Trophoblast cell (in vitro differentiated cells and primary cell): Measurements from ENCODE around the gene HBE1.
"Not testable (repeated sequence)": the region's sequence is repeated elsewhere in the genome, so short reads cannot be mapped to it uniquely, and the experiment has no call there.

Source experiments
- DNase-seq, 2 donors: peaks; one replicate each; pipeline ENCODE4 v3.0.0-alpha.2; 2016
- H2AFZ ChIP-seq: 2 replicates; pipeline ENCODE4 v1.6.1; 2013; ENCODE audit warnings: low read length, moderate library complexity, mild to moderate bottlenecking; ENCODE audit not compliant: insufficient read depth, poor library complexity
- H2AK5ac ChIP-seq: 2 replicates; pipeline ENCODE4 v1.6.1; 2013; ENCODE audit warnings: mild to moderate bottlenecking, low read length
- H2BK120ac ChIP-seq: 2 replicates; pipeline ENCODE4 v1.6.1; 2013; ENCODE audit warnings: low read length, mild to moderate bottlenecking, moderate library complexity; ENCODE audit not compliant: insufficient read depth, poor library complexity
- H2BK12ac ChIP-seq: 2 replicates; pipeline ENCODE4 v1.6.1; 2013; ENCODE audit warnings: mild to moderate bottlenecking, low read length, moderate library complexity
- H2BK5ac ChIP-seq: 2 replicates; pipeline ENCODE4 v1.6.1; 2013; ENCODE audit warnings: low read length, low read depth, moderate library complexity, mild to moderate bottlenecking; ENCODE audit not compliant: poor library complexity
- H3K14ac ChIP-seq: 2 replicates; pipeline ENCODE4 v1.6.1; 2013; ENCODE audit warnings: mild to moderate bottlenecking, low read length
- H3K18ac ChIP-seq: 2 replicates; pipeline ENCODE4 v1.6.1; 2013; ENCODE audit warnings: mild to moderate bottlenecking, low read length
- H3K23ac ChIP-seq: 2 replicates; pipeline ENCODE4 v1.6.1; 2013; ENCODE audit warnings: low read length
- H3K27ac ChIP-seq: 2 replicates; pipeline ENCODE4 v1.5.1; 2013; ENCODE audit warnings: low read depth, mild to moderate bottlenecking, inconsistent platforms, low read length, moderate library complexity
- H3K27me3 ChIP-seq: 2 replicates; pipeline ENCODE4 v1.6.1; 2013; ENCODE audit warnings: inconsistent platforms, mild to moderate bottlenecking, low read length, moderate library complexity; ENCODE audit not compliant: insufficient read depth
- H3K36me3 ChIP-seq, 2 experiments: 1 replicate in 1 of 2; 2 replicates in 1 of 2; pipeline ENCODE4 v1.6.1; 2013; ENCODE audit warnings: low read length in 2 of 2, mild to moderate bottlenecking in 2 of 2, moderate library complexity in 1 of 2; ENCODE audit not compliant: insufficient read depth in 2 of 2, control insufficient read depth in 1 of 2
- H3K4ac ChIP-seq: 2 replicates; pipeline ENCODE4 v1.6.1; 2013; ENCODE audit warnings: low read depth, mild to moderate bottlenecking, low read length, moderate library complexity
- H3K4me1 ChIP-seq, 2 experiments: 1 replicate in 1 of 2; 2 replicates in 1 of 2; pipeline ENCODE4 v1.6.1; 2013; ENCODE audit warnings: low read length in 2 of 2, mild to moderate bottlenecking in 2 of 2, moderate library complexity in 1 of 2; ENCODE audit not compliant: insufficient read depth in 2 of 2, control insufficient read depth in 1 of 2
- H3K4me2 ChIP-seq: 2 replicates; pipeline ENCODE4 v1.6.1; 2013; ENCODE audit warnings: inconsistent platforms, mild to moderate bottlenecking, low read length, moderate library complexity
- H3K4me3 ChIP-seq: 2 replicates; pipeline ENCODE4 v1.5.1; 2013; ENCODE audit warnings: mild to moderate bottlenecking, low read depth, low read length, inconsistent platforms
- H3K79me1 ChIP-seq: one replicate; pipeline ENCODE4 v1.6.1; 2013; ENCODE audit warnings: low read length
- H3K79me2 ChIP-seq: 2 replicates; pipeline ENCODE4 v1.6.1; 2013; ENCODE audit warnings: low read length, mild to moderate bottlenecking; ENCODE audit not compliant: control insufficient read depth, insufficient read depth, poor library complexity
- H3K9ac ChIP-seq: 2 replicates; pipeline ENCODE4 v1.6.1; 2013; ENCODE audit warnings: mild to moderate bottlenecking, low read length
- H3K9me3 ChIP-seq: 2 replicates; pipeline ENCODE4 v1.6.1; 2013; ENCODE audit warnings: low read depth, mild to moderate bottlenecking, control low read depth, inconsistent platforms, low read length; ENCODE audit not compliant: insufficient read depth
- H4K12ac ChIP-seq: 2 replicates; pipeline ENCODE4 v1.6.1; 2013; ENCODE audit warnings: low read depth, mild to moderate bottlenecking, low read length, moderate library complexity
- H4K8ac ChIP-seq: 2 replicates; pipeline ENCODE4 v1.6.1; 2013; ENCODE audit warnings: low read depth, mild to moderate bottlenecking, low read length, moderate library complexity
- H4K91ac ChIP-seq: one replicate; pipeline ENCODE4 v1.6.1; 2013; ENCODE audit warnings: low read depth, mild to moderate bottlenecking, low read length, moderate library complexity
- WGBS: extraction: QIAGEN DNeasy Blood & Tissue Kit; methylation state at CpG from one replicate; pipeline ENCODE4 v1.1.7; 2013; ENCODE audit warnings: missing lambda C conversion rate; ENCODE audit not compliant: insufficient read length, insufficient coverage; ENCODE audit errors: extremely low coverage; 5-methylcytosine and 5-hydroxymethylcytosine counted together

Gene HBE1

GRCh38 chr11:5253440-5253839, 16.3 kb downstream of the HBE1 start:
- not testable (repeated sequence) for DNase-seq, H3K36me3 ChIP-seq, H4K12ac ChIP-seq, H3K18ac ChIP-seq, H4K8ac ChIP-seq, H3K9ac ChIP-seq, H3K4me1 ChIP-seq, H3K9me3 ChIP-seq, H3K23ac ChIP-seq, H2AFZ ChIP-seq, H2AK5ac ChIP-seq, H2BK12ac ChIP-seq, H3K4me3 ChIP-seq, H3K79me1 ChIP-seq, H3K79me2 ChIP-seq, H3K27me3 ChIP-seq, H2BK5ac ChIP-seq, H3K4me2 ChIP-seq, H4K91ac ChIP-seq, H3K4ac ChIP-seq, H3K27ac ChIP-seq, H2BK120ac ChIP-seq, H3K14ac ChIP-seq
- no CpG with 5 or more reads among the region's 5 CpGs for WGBS

GRCh38 chr11:5252919-5253265, 16.9 kb downstream of the HBE1 start:
- Histone ChIP-seq H3K27me3 (no peaks in the 10 kb centered on the region), H3K4ac (no peak overlapping the region), H4K91ac (no peak overlapping the region), H2BK5ac (no peak overlapping the region), H3K18ac (no peak overlapping the region), H4K8ac (no peak overlapping the region), H3K23ac (no peak overlapping the region), H3K36me3 (no peaks in the 10 kb centered on the region), H2BK120ac (no peak overlapping the region), H3K4me1 (no peaks in the 10 kb centered on the region), H3K79me2 (no peaks in the 10 kb centered on the region), H3K9me3 (no peaks in the 10 kb centered on the region), H3K27ac (no peak overlapping the region), H4K12ac (no peak overlapping the region), H3K9ac (no peak overlapping the region), H3K14ac (no peak overlapping the region), H2AK5ac (no peak overlapping the region), H2AFZ (no peak overlapping the region), H3K4me3 (no peak overlapping the region), H3K4me2 (no peak overlapping the region), H2BK12ac (no peak overlapping the region), H3K79me1 (no peaks in the 10 kb centered on the region)
- WGBS = no CpG with 5 or more reads among the region's 1 CpG
- DNase-seq = no peak

- H4K91ac ChIP-seq = no peak overlapping the region
- H3K4me3 ChIP-seq = no peak overlapping the region
- H3K4ac ChIP-seq = no peak overlapping the region
- H3K36me3 ChIP-seq = no peaks in the 10 kb centered on the region
- no CpG with 5 or more reads among the region's 9 CpGs for WGBS
- H3K23ac ChIP-seq = no peak overlapping the region
- H2BK12ac ChIP-seq = no peak overlapping the region
- no peak overlapping the region for H2AFZ ChIP-seq
- H3K27me3 ChIP-seq = no peaks in the 10 kb centered on the region
- H3K79me1 ChIP-seq = no peaks in the 10 kb centered on the region
- H3K27ac ChIP-seq = no peak overlapping the region
- H2AK5ac ChIP-seq = no peak overlapping the region
- no peaks in the 10 kb centered on the region for H3K9me3 ChIP-seq
- no peak overlapping the region for H3K18ac ChIP-seq
- H3K14ac ChIP-seq = no peak overlapping the region
- H3K4me1 ChIP-seq = no peaks in the 10 kb centered on the region
- H2BK120ac ChIP-seq = no peak overlapping the region
- H4K12ac ChIP-seq = no peak overlapping the region
- no peak overlapping the region for H3K4me2 ChIP-seq
- H2BK5ac ChIP-seq = no peak overlapping the region
- H4K8ac ChIP-seq = no peak overlapping the region
- H3K9ac ChIP-seq = no peak overlapping the region
- DNase-seq = no peak
- H3K79me2 ChIP-seq = no peaks in the 10 kb centered on the region
Measured at GRCh38 chr11:5252192-5252918, 17.4 kb downstream of the HBE1 start.

GRCh38 chr11:5251746-5252145, 18.0 kb downstream of the HBE1 start:
- no peak overlapping the region for H2AK5ac ChIP-seq

More at GRCh38 chr11:5251746-5252145, 18.0 kb downstream of the HBE1 start:
- Histone ChIP-seq H2BK5ac (no peak overlapping the region), H3K23ac (no peak overlapping the region), H3K27ac (no peak overlapping the region), H3K4me2 (no peak overlapping the region), H3K4ac (no peak overlapping the region), H3K9me3 (no peaks in the 10 kb centered on the region), H3K79me2 (no peaks in the 10 kb centered on the region), H3K27me3 (no peaks in the 10 kb centered on the region), H3K4me1 (no peaks in the 10 kb centered on the region), H3K14ac (no peak overlapping the region), H3K79me1 (no peaks in the 10 kb centered on the region), H4K91ac (no peak overlapping the region), H4K12ac (no peak overlapping the region), H3K36me3 (no peaks in the 10 kb centered on the region), H2BK120ac (no peak overlapping the region), H2BK12ac (no peak overlapping the region), H4K8ac (no peak overlapping the region), H2AFZ (no peak overlapping the region), H3K18ac (no peak overlapping the region), H3K4me3 (no peak overlapping the region), H3K9ac (no peak overlapping the region)
- no peak for DNase-seq
- WGBS = no CpG with 5 or more reads among the region's 2 CpGs
